HPDE6-E6E7 (cell line): ENCODE measurements around the gene DLG5.

Experiments used
- DNase-seq: peaks from one replicate; pipeline ENCODE4 v3.0.0; 2011; ENCODE audit warnings: missing footprints; ENCODE audit errors: extremely low spot score

The DLG5 gene

DNA sequence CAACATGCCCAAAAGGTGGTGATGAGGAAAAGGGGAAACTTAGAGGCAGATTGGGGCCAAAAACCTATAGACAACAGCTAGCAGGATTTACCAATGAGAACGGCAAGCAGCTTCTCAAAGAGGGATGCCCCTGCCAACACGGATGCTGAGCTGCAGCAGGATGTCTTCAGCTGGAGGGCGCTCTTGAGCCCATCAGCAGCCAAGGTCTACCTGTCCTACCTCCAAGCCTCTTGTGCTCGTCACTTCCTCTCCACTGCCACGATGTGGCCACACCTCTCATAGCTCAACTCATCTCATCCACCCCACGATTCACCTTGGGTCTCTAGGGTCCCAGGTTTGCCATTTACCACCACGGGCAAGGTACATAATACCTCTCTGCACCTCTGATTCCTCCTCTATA lies 36.5 kb downstream of the DLG5 start:
- no peak for DNase-seq

DNA sequence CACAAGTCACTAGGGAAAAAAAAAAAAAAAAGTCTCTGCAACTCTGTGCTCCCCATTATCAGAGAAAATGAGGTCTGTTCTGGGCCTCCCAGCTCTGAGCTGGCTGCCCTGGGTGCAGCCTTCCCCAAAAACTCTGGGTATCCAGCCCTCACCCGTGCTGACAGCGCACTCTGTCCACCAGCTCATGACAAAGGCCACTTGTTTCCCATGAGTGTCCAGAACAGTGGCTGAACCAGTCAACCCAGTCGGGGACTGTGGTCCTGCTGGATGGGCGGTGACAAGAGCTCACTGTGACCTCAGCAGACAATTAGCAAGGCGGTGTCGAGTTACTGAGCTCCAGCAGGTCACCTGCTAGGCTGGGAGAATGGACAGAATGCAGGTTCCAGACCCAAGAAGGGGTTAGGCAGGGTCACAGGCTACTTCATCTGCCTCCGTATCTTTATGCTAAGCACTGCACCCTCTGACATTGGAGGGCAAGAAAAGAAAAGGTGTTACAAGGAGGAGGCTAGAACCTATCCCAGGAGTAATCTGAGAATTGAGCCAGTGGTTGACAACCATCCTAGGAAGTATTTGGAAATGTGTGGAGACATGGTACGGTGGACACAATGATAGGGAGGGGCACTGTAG lies 37.2 kb downstream of the DLG5 start:
- peak; percentile 32 for DNase-seq

DNA sequence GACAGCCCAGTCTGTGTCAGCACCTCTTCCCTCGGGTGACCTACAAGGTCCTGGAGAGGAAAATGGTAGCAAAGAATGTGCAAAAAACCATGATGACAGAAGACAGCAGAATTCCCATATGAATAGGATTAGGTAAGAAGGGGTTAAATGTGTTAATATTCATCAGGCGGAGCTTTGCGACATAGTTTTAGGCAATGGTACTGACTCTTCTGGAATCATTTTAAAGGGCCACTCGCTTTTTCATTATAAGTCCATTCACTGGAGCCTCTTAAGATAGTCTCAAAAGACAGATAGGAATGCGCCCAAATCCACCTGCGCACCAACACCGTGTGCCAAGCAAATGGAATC lies 38.2 kb downstream of the DLG5 start:
- DNase-seq = no peak

DNA sequence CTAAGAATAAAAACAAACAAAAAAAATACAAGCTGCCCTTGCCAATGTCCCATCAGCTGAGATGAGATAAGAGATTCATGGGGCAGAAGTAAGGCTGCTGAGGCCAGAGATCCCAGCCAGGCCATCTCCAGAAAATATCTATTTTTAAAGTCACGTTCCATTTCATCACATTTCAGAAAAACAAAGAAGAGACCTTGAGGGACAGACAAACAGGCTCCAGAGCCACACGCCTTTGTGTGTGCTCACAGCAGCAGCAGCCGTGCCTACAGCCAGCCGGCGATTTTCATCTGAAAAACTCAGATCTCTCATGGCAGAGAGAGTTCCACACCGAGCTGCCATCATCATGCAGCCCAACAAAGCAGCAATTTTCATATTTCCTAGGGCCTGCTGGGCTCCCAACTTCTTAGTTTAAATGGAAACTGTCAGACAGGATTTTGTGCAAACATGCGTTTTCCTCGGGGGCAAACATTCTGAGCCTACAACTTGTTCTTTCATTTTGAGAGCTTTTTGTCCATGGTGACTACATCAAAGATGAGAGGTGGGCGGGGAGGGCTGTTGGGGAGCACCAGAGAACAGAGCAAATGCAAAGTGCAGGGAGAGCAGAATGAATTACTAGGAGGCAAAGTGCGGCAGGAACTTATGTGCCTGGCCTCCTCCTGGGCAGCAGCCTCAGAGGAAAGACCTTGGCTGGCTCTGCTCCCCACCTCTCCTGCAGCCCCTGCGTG lies 38.8 kb downstream of the DLG5 start:
- no peak for DNase-seq

DNA sequence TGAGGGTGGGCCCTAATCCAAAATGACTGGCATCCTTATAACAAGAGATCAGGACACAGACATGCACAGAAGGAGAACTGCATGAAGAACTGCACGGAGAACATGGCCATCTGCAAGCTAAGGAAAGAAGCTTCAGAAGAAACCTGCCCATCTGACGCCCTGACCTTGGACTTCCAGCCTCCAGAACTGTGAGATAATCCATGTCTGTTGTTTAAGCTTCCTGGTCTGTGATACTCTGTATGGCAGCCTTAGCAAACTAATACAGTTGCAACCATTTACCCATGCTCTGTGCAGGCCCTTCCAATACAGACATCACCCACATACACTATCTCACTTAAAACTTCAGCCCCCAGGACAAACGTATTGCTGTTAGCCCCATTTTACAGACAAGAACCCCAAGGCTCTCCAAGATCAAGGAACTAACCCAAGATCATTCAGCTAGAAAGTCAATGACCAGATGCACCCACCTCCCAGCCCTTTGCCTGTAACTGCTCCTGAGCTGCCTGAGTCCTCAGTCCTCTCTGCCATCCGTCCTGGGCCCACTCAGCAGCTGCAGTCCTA lies 39.7 kb downstream of the DLG5 start:
- DNase-seq = no peak

DNA sequence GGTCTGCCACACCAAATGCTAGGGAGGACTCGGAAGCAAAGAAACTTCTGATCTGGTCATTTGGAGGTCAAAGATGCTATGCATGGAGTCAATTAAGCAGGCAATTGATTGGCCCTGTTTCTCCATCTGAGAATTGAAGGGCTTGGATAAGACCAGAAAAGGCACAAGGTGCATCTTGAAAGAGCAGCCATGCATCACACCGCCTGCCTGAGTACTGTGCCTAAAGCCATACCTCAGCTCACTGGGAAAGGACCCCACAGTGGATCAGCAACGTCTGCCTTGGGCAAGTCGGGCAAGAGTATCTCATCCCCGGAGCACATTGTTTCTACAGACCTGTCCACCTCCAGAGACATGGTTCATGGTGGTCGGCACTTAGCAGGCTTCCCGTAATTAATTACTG lies 42.4 kb downstream of the DLG5 start:
- DNase-seq = no peak

DNA sequence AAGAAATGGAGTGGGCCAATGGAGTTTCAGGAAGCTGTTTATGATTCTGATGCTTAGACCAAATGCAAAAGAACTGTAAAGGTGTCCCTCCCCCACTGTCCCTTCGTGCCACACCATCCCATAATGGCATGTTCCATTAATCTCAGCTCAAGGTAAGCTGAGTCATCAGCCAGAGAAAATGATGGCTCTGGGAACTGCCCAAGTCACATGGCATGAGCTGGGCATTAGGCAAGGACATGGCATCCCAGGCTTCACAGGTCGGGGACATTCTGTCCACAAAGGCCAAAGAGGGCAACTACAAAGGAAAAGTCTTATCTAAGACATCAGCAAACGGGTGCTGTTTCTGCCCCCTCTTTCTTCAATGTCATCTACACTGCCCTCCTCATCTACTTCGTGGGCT lies 44.9 kb downstream of the DLG5 start:
- DNase-seq = no peak

DNA sequence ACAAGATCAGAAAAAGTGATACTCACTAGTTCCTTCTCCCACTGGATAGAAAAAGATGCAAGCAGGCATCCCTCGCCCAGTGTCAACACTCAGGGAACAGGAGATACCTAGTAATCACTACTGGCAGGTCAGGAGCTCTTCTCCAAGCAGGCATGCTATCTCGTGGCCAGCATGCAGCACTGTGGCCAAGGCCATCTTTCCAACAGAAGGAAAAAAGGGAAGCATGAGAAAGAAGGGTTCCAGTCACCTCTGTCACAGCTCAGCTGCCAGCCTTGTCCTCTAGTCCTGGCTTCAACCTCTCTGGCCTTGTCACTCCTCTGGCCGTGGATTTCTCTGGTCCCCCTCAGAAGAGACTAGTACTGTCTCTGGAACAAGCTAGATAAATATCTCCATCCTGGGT lies 45.3 kb downstream of the DLG5 start:
- no peak for DNase-seq

DNA sequence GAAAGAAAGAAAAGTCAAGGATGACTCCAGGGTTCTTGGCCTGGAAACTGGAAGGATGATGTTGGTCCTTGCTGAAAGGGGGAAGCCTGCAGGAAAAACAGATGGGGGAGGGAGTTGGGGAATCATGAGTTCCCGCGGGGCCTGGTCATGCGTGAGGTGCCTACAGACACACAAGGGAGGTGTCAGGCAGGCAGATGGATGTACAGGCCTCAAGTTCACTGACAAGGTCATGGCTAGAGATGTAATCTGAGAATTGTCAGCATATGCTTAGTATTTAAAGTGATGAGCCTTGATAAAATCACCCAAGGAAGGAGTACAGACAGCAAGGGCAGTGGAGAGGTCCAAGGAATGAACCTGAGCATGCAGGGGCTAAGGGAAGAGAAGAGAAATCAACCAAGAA lies 46.8 kb downstream of the DLG5 start:
- DNase-seq = no peak

DNA sequence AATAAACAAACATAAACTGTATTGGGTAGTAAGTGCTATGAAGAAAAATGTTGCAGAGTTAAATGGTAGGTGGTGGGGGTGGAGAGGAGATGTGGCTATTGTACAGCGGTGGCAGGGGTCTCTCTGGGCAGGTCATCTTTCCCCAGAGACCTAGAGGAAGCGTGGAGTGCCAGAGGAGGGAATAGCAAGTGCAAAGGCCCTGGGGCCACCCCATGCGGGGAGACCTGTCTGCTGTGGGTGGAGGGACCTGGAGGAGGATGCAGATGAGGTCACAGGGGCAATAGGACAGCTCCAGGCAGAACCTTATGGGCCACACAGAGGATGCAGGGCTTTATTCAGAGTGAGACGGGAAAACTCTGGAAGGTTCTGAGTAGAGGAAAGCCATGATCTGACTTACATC lies 47.5 kb downstream of the DLG5 start:
- no peak for DNase-seq

DNA sequence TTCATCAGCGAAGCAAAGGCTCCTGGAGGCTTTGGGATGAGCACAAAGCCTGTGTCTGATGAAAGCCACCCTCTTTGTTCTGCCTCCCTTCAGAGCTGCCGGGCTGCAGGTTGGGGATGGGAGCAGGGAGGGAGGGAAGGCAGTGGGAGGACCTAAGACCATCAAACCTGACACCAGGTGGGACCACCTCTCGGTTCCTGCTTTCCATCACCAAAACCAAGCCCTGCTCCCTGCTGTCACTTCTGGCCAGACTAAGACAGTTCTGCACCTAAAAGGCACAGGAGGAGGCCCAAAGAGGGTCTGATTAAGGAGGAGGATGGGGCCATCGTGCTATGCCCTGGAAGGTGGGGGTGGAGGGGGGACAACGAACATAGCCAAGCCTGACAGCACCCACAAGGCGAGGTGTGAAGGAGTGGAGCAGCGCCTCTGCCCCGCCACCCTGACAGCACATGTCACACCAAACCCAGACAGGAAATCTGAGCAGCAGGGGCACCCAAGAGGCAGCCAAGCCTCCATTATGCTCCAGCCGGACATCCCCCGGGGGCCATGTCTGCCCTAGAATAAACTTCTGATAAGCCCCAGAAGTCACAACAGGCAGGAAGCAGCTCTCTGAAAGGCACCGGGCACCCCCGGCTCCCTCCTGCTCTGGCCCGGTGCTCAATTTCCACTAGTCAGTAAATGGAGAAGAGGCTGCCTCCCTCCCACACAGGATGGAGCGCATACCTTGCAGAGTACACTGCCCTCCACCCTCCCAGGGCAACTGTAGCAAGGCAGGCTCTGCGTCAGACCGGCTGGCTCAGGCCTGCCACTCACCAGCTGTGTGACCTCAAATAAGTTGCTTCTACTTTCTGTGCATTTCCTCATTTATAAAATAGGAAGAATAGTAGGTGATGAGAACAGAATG lies 48.9 kb downstream of the DLG5 start:
- DNase-seq = peak; percentile 67

DNA sequence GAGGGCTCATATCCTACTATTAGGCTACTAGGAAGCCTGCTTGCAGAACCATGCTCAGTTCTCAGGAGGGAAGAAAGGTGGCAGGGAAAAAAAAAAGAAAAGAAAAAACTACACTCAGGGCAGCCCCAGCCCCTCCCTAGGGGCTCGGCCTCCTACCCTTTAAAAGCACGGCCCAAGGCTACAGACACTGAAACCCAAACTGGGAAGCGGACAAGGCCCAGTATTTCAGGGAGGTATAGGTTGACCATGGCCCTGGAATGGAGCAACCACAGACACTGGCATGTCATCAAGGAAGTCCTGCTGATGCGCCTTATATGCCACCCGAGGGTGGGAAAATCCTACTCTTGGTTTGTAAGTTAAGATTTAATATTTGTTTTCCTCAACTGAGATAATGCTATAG lies 50.8 kb downstream of the DLG5 start:
- no peak for DNase-seq

DNA sequence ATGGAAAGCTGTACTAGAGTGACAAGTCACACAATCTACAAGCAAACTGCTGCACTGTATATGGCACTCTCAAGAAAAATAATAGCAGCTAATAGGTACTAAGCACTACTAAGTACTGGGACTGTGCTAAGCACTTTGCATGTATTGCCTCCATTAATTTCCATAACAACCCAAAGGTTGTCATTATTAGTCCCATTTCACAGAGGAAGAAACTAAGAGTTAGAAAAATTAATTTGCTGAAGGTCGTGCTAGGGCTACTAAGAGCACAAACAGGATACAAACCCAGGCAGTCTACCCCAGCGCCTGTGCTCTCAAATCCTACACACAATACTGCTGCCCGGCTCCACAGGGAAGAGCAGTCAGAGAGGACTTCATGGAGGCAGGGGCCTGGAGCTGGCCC lies 51.7 kb downstream of the DLG5 start:
- DNase-seq = no peak

DNA sequence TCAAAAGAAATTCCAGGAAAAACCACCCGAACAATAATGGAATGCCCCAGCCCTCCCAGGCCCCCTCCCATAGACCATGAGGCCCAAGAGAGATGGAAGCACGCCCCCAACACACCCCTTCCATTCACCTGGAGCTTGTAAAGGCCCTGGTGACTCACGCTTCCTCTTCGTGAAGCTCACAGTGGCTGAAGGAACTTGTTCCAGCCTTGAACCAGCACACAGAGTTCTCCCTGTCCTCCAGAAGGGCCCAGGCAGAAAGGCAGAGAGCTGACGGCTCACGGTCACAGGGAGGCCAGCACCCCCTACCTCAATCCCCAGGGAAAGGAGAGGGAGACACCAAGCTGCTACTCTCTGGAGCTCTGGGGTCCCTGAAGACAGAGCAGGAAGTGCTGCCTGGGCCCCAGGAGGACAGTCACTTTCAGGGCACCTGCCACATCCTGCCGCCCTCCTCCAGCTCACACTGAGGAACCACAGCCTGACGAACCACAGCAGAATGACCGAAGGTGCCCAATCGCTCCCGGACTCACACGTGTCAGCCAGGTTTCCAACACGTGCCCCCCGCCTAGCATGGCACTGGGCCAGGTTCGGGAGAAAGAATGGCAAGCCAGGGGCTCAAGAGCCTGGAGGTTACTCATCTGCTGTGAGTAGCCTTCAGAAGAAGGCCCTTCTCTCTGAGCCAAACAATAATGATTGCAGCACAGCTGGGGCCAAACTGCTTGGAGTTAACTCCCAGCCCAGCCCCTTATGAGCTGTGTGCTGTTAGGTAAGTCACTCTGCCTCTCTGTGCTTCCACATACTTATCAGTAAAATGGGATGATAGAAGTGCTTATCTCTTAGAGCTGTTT lies 52.8 kb downstream of the DLG5 start:
- DNase-seq = peak; percentile 95

DNA sequence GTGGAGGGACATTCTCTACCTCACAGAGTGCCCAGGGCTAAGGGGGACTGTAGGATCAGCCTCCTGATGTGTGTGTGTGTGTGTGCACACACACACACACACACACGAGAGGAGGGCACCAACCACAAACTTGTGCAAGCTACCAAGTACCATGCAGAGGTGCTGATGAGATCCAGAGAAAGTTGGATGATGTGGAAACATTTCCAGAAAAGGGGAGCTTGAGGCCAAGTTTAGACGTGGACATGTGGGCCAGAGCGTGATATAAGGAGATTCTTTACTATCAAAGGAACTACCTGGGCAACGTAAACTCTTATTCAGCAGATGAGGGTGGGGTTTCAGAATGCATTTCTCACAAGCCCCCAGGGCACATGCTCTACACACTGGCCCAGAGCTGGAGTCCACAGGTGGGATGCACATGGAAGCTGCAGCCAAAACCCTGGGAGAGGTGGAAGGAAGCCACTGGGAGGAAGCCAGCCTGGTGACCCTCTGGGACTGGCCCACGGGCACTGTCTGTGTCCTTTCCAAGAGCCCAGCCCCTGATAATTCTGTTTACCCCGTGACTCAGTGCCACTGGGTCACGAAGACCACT lies 53.5 kb downstream of the DLG5 start:
- DNase-seq = no peak

DNA sequence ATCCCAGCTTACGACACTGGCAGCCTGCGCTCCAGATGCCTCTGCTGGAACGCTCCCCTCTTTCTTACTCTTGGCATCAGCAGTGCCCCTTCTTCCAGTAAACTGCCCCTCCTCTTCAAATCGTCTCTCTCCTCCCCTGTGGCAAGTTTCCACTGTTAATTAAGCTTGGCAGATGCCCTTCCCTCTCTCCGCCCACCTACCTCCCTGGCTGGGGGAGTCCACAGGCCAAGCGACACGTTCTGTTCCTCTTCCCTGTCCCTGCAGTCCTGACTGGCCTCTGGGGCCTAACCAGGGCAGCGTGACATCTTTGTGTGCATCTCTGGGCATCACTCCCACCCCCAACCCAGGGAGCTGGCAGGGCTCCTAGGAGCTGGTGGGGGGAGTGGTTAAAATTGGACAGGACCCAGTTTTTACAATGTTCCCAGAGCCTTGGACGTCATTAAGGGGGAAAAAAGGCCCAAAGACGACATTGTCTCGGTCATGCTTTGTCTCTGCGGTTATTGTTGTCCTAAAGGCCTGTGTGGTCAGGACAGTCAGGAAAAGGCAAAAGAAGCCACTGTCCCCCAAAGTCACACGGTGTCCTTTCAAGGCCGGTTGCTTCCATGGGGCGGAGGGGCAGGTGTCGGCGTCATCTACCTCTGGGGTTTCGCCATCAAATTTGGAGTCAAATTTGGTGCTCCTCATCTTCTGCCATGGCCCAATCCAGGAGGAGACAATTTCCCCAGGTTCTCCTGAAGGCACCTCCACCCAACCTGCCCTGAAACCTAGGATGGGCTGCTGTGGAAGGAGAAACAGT lies 54.2 kb downstream of the DLG5 start:
- no peak for DNase-seq

DNA sequence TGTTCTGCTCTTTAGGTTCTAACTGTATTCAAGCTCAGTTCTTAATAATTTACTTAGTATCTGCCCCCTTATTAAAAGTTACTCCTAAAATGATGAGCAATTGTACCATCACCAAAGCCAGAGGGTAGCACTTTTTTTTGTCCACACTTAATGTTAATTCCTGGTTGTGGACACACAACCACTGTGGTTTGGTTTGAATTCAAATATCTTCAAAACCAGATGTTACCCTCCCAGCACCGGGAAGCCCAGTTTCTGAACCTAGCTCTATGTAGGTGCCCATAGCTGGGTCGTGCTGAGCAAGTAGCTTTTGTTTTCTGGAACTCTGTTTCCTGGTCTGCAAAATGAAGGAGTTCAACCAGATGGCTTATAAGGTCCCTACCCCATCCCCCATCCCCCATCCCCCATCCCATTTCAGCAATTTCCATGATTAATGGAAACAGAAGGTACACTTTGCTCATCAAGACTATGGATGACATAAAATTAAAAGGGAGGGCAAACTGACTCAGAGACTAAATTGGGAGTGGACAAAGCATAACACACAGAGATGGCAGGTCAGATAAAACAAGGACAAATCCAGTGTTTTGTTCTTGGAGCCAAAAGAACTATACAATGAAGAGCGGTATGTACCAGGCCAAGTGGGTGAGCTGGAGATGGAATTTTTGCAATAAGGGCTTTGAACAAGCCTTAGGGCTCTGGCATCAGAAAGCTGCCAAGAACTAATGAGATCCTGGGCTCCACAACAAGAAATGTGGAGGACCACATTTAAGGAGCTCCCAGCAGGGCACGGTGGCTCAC lies 56.7 kb downstream of the DLG5 start:
- DNase-seq = no peak

DNA sequence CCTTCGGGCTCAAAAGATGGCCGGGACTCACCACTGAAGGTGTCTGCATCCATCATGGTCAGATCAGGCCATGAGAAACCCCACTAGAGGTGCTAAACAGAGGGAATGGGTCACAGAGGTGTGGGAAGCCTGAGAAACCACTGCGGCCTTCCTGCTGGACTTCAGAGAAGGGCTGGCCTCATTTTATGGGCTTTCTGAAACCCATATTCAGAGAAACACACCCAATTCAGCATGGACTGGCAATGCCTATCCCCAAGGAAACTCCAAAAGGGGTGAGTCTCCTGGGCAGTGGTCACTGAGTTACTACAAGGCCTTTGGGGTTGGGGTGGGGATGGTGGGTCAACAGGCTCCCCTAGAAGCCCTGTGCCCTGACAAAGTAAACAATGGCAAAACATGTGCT lies 58.0 kb downstream of the DLG5 start:
- DNase-seq = no peak

DNA sequence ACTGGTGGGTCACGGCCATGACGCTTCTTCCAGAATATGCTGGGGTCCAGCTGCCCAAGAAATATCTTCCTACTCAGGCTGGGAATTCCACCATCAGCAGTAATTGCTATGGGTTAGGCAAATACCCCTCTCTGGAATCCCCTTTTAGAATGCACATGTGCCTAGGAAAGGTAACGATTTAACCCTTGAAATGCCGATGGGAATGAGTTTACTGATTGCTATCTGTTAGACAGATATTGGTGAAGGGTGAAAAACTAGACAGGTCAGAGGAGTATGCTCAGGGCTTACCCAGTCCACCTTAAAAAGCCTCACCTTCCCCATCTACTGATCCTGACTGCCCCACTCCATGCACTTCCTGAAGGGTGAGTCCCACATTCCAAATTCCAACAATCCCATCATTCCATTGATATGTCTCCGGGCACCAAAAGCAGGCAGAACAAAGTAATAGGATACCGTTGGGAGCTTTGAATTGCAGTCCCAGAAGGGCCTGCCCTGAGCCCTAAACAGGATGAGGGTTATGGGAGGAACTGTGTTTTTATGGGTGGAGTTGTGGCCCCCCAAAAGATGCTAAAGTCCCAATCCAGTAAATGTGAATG lies 59.3 kb downstream of the DLG5 start:
- no peak for DNase-seq
